Naive thymus-derived CD4-positive, alpha-beta T cell (primary cell): ENCODE measurements around the gene DHCR7. TPM values are rescaled to one million over a fixed set of nuclear protein-coding genes. Genes with fewer than 3 reads are reported as not detected.

Source experiments
- ATAC-seq: fragments of 150-1000 bp; cut with Tn5 transposase; 2 replicates; pipeline ENCODE4 v1.10.0; 2021; ENCODE audit warnings: mild to moderate bottlenecking, moderate library complexity
- CTCF ChIA-PET: fragments of 350-600 bp; sonication (Branson Sonifier 250); formaldehyde crosslinking; loops from one replicate; lab custom pipeline; 2021; ENCODE audit warnings: antibody characterized with exemption; lab: Charles Lee
- POLR2A ChIA-PET: fragments of 350-600 bp; sonication (Branson Sonifier 250); formaldehyde crosslinking; loops from one replicate; lab custom pipeline; 2021; ENCODE audit warnings: antibody characterized with exemption, inconsistent platforms; lab: Charles Lee
- DNase-seq, 9 donors: peaks; one replicate each; pipeline versions ENCODE4 v3.0.0 to v3.0.0-alpha.2; 2020 to 2022; ENCODE audit warnings: mixed read lengths in 1 of 9
- H3K27ac ChIP-seq: one replicate; pipeline ENCODE4 v1.7.0; 2013; ENCODE audit warnings: mild to moderate bottlenecking, low read depth, low read length, moderate library complexity
- H3K27me3 ChIP-seq, 2 donors: one replicate each; pipeline ENCODE4 v1.7.0; 2013; ENCODE audit warnings: low read length in 2 of 2, mild to moderate bottlenecking in 2 of 2, moderate library complexity in 2 of 2; ENCODE audit not compliant: control insufficient read depth in 2 of 2, insufficient read depth in 2 of 2
- H3K36me3 ChIP-seq, 3 experiments: 1 replicate in 2 of 3; 2 replicates in 1 of 3; pipeline ENCODE4 v1.7.0; 2013; ENCODE audit warnings: low read length in 3 of 3, mild to moderate bottlenecking in 3 of 3, moderate library complexity in 1 of 3; ENCODE audit not compliant: insufficient read depth in 3 of 3, control insufficient read depth in 2 of 3
- H3K4me1 ChIP-seq, 2 donors: one replicate each; pipeline ENCODE4 v1.7.0; 2013; ENCODE audit warnings: low read length in 2 of 2, mild to moderate bottlenecking in 2 of 2, moderate library complexity in 1 of 2; ENCODE audit not compliant: control insufficient read depth in 2 of 2, insufficient read depth in 2 of 2
- H3K4me3 ChIP-seq: 2 replicates; pipeline ENCODE4 v1.7.0; 2013; ENCODE audit warnings: mild to moderate bottlenecking, low read length
- H3K9me3 ChIP-seq, 3 experiments: 1 replicate in 2 of 3; 2 replicates in 1 of 3; pipeline ENCODE4 v1.7.0; 2013; ENCODE audit warnings: low read length in 3 of 3; ENCODE audit not compliant: control insufficient read depth in 2 of 3
- H3K27ac Mint-ChIP-seq, 9 donors: one replicate each; pipeline ENCODE4 v1.8.0; 2020 to 2022; ENCODE audit warnings: mixed read lengths in 9 of 9, mild to moderate bottlenecking in 8 of 9, moderate library complexity in 5 of 9, inconsistent platforms in 2 of 9
- H3K27me3 Mint-ChIP-seq, 5 donors: one replicate each; pipeline ENCODE4 v1.8.0; 2021 to 2022; ENCODE audit warnings: mixed read lengths in 5 of 5, mild to moderate bottlenecking in 1 of 5
- H3K36me3 Mint-ChIP-seq, 5 donors: one replicate each; pipeline ENCODE4 v1.8.0; 2020 to 2022; ENCODE audit warnings: mixed read lengths in 5 of 5, mild to moderate bottlenecking in 3 of 5, inconsistent platforms in 1 of 5
- H3K4me1 Mint-ChIP-seq, 7 donors: one replicate each; pipeline ENCODE4 v1.8.0; 2020 to 2022; ENCODE audit warnings: mixed read lengths in 7 of 7, mild to moderate bottlenecking in 3 of 7, inconsistent platforms in 1 of 7
- H3K4me3 Mint-ChIP-seq, 10 donors: one replicate each; pipeline ENCODE4 v1.8.0; 2020 to 2022; ENCODE audit warnings: mild to moderate bottlenecking in 10 of 10, mixed read lengths in 10 of 10, moderate library complexity in 6 of 10, inconsistent platforms in 2 of 10
- H3K9me3 Mint-ChIP-seq, 11 donors: one replicate each; pipeline ENCODE4 v1.8.0; 2020 to 2022; ENCODE audit warnings: mixed read lengths in 11 of 11, mild to moderate bottlenecking in 4 of 11, inconsistent platforms in 1 of 11, moderate library complexity in 1 of 11
- intact Hi-C, 2 donors: fragments of 100-400 bp; cut with micrococcal nuclease; formaldehyde crosslinking; loops; one replicate each; pipeline ENCODE4 v1.15.1; 2023
- polyA plus RNA-seq, 2 donors: library from polyadenylated mRNA; unstranded; fragments of 300-500 nt; fragmentation: Illumina TruSeq; gene quantifications; one replicate each; pipeline ENCODE4 v1.2.3, GENCODE V29; 2021
- total RNA-seq, 6 experiments: library from RNA in 5 of 6; stranded (reverse) in 5 of 6; gene quantifications; 1 replicate in 5 of 6; 2 replicates in 1 of 6; pipeline ENCODE4 v1.2.3 and lab custom pipeline; 2021 to 2026

DHCR7 gene
- total and polyA plus RNA-seq, 7 experiments from 2014 or later: 14.7 to 46.1 (median 22.2) TPM

DNA sequence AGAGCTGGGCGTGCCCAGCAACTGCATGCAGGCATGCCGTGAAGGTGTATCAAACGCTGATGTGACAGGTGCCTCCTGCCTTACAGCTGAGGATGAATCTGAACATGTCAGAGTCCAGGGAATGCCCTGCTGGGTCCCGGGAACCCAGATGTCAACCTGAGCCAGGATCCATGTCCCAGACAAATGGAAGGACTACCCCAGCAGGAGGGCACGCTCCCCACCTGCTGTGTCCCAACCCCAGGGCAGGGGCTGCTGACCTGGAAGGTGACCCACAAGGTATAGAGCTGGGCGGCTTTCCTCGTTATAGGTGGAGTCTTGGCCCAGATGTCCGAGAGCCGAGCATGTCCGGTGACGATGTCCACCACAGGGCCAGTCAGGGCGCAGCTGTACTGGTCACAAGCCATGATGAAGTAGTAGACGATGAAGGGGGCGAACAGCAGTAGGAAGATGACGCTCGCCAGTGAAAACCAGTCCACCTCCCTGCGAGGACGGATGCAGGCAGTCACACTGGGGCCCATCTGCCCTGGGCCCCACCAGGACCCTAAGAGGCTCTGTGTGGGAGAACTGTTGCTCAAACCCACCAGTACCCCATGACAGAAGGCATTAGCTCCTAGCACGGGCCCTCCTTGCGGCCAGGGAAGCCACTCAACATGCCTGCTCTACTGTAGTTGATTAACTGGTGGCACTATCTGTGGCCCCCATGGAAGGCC, 4.3 kb downstream of the DHCR7 start:
- Mint-ChIP-seq H3K9me3 (peaks cover 0 to 8% (median 4%) of the 10 kb centered on the region in 11 donors), H3K36me3 (peaks cover 0 to 47% (median 42%) of the 10 kb centered on the region in 5 donors), H3K4me1 (peaks cover 0 to 21% (median 16%) of the 10 kb centered on the region in 7 donors), H3K27ac (no peak overlapping the region), H3K27me3 (no peaks in the 10 kb centered on the region), H3K4me3 (no peak overlapping the region)
- ATAC-seq (no peak), DNase-seq (no peak)
- intact Hi-C loops: no loop called here
- no peaks in the 10 kb centered on the region for H3K9me3 ChIP-seq
- H3K4me1 ChIP-seq: peaks cover 4 to 11% of the 10 kb centered on the region in 2 donors
- H3K27me3 ChIP-seq: no peaks in the 10 kb centered on the region
- peaks cover 0 to 61% (median 0%) of the 10 kb centered on the region in 3 experiments for H3K36me3 ChIP-seq
- ChIA-PET CTCF (interaction anchor here (0.6 kb wide), 1 partner anchor 261 kb away, joined by 3 read pairs; no protein-coding TSS in a partner anchor), POLR2A (interaction anchor here (0.6 to 0.7 kb wide), 2 partner anchors 8 to 10 kb away, joined by 3 read pairs; no protein-coding TSS in a partner anchor)
- H3K27ac ChIP-seq: no peak overlapping the region
- H3K4me3 ChIP-seq: no peak overlapping the region

DNA sequence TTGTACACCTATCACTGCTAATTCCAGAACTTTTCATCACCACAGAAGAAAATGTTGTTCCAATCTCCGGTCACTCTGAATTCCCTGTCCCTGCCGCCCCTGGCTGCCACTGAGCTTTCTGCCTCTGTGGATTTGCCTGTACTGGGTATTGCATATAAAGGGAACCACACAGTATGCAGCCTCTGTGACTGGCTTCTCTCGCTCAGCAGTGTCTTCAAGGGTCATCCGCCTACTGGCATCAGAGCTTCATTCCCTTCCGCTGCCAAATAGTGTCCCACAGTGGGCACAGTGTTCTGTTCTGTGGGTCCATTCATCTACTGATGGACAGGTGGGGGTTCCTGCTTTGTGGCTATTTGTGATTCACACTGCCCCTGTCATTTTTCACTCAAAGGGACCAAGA, 5.3 kb downstream of the DHCR7 start:
- Histone ChIP-seq H3K27ac (no peak overlapping the region), H3K4me1 (peaks cover 4 to 11% of the 10 kb centered on the region in 2 donors), H3K4me3 (no peak overlapping the region), H3K9me3 (no peaks in the 10 kb centered on the region), H3K27me3 (no peaks in the 10 kb centered on the region), H3K36me3 (peaks cover 0 to 66% (median 0%) of the 10 kb centered on the region in 3 experiments)
- Mint-ChIP-seq H3K27ac (no peak overlapping the region), H3K4me1 (peaks cover 0 to 21% (median 16%) of the 10 kb centered on the region in 7 donors), H3K4me3 (no peak overlapping the region), H3K9me3 (peaks cover 0 to 8% (median 4%) of the 10 kb centered on the region in 11 donors), H3K27me3 (no peaks in the 10 kb centered on the region), H3K36me3 (peaks cover 0 to 53% (median 42%) of the 10 kb centered on the region in 5 donors)
- POLR2A ChIA-PET: interaction anchor here (0.6 kb wide), 2 partner anchors 9 to 26 kb away, joined by 3 read pairs; no protein-coding TSS in a partner anchor
- CTCF ChIA-PET: interaction anchor here (0.6 kb wide), 1 partner anchor 260 kb away, joined by 3 read pairs; no protein-coding TSS in a partner anchor
- ATAC-seq (no peak), DNase-seq (no peak)
- intact Hi-C loops: no loop called here

GRCh38 chr11:71442123-71442522, 6.1 kb downstream of the DHCR7 start:
- ChIA-PET POLR2A (no interaction called here), CTCF (no interaction called here)
- Histone ChIP-seq H3K4me3 (no peak overlapping the region), H3K4me1 (peaks cover 0 to 3% of the 10 kb centered on the region in 2 donors), H3K36me3 (peaks cover 0 to 73% (median 0%) of the 10 kb centered on the region in 3 experiments), H3K9me3 (no peaks in the 10 kb centered on the region), H3K27me3 (no peaks in the 10 kb centered on the region), H3K27ac (no peak overlapping the region)
- Mint-ChIP-seq H3K9me3 (peaks cover 0 to 8% (median 4%) of the 10 kb centered on the region in 11 donors), H3K27ac (no peak overlapping the region), H3K4me3 (no peak overlapping the region), H3K4me1 (peaks cover 0 to 14% (median 9%) of the 10 kb centered on the region in 7 donors), H3K27me3 (no peaks in the 10 kb centered on the region), H3K36me3 (peaks cover 0 to 57% (median 42%) of the 10 kb centered on the region in 5 donors)
- intact Hi-C loops: no loop called here
- DNase-seq (no peak), ATAC-seq (no peak)

GRCh38 chr11:71441251-71441650, 6.9 kb downstream of the DHCR7 start:
- intact Hi-C loops: no loop called here
- ATAC-seq (no peak), DNase-seq (no peak)
- H3K4me3 Mint-ChIP-seq: peak overlapping the region in 1 of 10 donors; percentile 30
- peaks cover 0 to 8% (median 3%) of the 10 kb centered on the region in 7 donors for H3K4me1 Mint-ChIP-seq
- no peaks in the 10 kb centered on the region for H3K27me3 Mint-ChIP-seq
- Histone ChIP-seq H3K4me1 (no peaks in the 10 kb centered on the region), H3K4me3 (no peak overlapping the region), H3K9me3 (no peaks in the 10 kb centered on the region), H3K27ac (no peak overlapping the region), H3K36me3 (peaks cover 0 to 78% (median 0%) of the 10 kb centered on the region in 3 experiments), H3K27me3 (no peaks in the 10 kb centered on the region)
- peaks cover 0 to 6% (median 3%) of the 10 kb centered on the region in 11 donors for H3K9me3 Mint-ChIP-seq
- ChIA-PET CTCF (no interaction called here), POLR2A (no interaction called here)
- peaks cover 0 to 59% (median 33%) of the 10 kb centered on the region in 5 donors for H3K36me3 Mint-ChIP-seq
- H3K27ac Mint-ChIP-seq: peak overlapping the region in 1 of 9 donors; percentile 63

- DNase-seq (no peak), ATAC-seq (no peak)
- H3K36me3 Mint-ChIP-seq: peaks cover 1 to 54% (median 26%) of the 10 kb centered on the region in 5 donors
- no peak overlapping the region for H3K4me3 ChIP-seq
- no peaks in the 10 kb centered on the region for H3K27me3 ChIP-seq
- H3K27ac ChIP-seq: no peak overlapping the region
- H3K27me3 Mint-ChIP-seq: no peaks in the 10 kb centered on the region
- H3K27ac Mint-ChIP-seq: no peak overlapping the region
- no peaks in the 10 kb centered on the region for H3K4me1 ChIP-seq
- CTCF ChIA-PET: no interaction called here
- intact Hi-C loops: no loop called here
- H3K9me3 ChIP-seq: no peaks in the 10 kb centered on the region
- H3K9me3 Mint-ChIP-seq: peaks cover 0 to under 1% (median 0%) of the 10 kb centered on the region in 11 donors
- POLR2A ChIA-PET: no interaction called here
- peaks cover 0 to 86% (median 0%) of the 10 kb centered on the region in 3 experiments for H3K36me3 ChIP-seq
- peaks cover 0 to 6% (median 0%) of the 10 kb centered on the region in 7 donors for H3K4me1 Mint-ChIP-seq
- H3K4me3 Mint-ChIP-seq: no peak overlapping the region
Observed at GRCh38 chr11:71440021-71440755, 8.0 kb downstream of the DHCR7 start.

DNA sequence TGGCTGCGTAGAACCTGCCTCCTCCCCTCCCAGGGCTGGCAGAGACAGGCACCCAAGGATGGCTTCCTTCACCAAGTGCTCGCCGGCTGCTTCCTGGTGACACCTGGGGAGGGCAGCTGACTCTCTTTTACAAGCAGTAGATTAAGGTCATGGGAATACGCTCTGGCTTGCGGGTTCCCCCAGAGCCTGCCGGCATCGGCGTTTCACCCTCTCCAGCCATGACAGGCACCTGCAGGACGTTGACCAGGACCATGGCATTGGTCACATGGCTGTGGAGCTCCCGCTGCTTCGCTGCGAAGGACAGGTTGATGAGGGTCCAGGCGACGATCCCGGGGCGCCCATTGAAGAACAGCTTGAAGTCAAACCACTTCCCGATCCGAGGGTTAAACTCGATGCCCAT, 9.5 kb downstream of the DHCR7 start:
- DNase-seq (no peak), ATAC-seq (no peak)
- Mint-ChIP-seq H3K9me3 (no peaks in the 10 kb centered on the region), H3K4me3 (no peak overlapping the region), H3K27ac (no peak overlapping the region), H3K27me3 (no peaks in the 10 kb centered on the region), H3K36me3 (peaks cover 5 to 58% (median 24%) of the 10 kb centered on the region in 5 donors), H3K4me1 (peaks cover 0 to 5% (median 0%) of the 10 kb centered on the region in 7 donors)
- Histone ChIP-seq H3K4me1 (no peaks in the 10 kb centered on the region), H3K27me3 (no peaks in the 10 kb centered on the region), H3K27ac (no peak overlapping the region), H3K9me3 (no peaks in the 10 kb centered on the region), H3K36me3 (peaks cover 0 to 82% (median 0%) of the 10 kb centered on the region in 3 experiments), H3K4me3 (no peak overlapping the region)
- ChIA-PET CTCF (no interaction called here), POLR2A (no interaction called here)
- intact Hi-C loops: no loop called here
